Neuronal stem cell (in vitro differentiated cells): ENCODE results near the gene C13orf46.

Source experiments
- DNase-seq: peaks from one replicate; pipeline ENCODE4 v3.0.0-alpha.2; 2013; ENCODE audit warnings: low spot score
- H2AFZ ChIP-seq: one replicate; pipeline ENCODE4 v1.6.1; 2013; ENCODE audit warnings: mild to moderate bottlenecking, low read length, inconsistent platforms
- H2AK5ac ChIP-seq: 2 replicates; pipeline ENCODE4 v1.6.1; 2013; ENCODE audit warnings: low read depth, mild to moderate bottlenecking, inconsistent platforms, low read length, moderate library complexity, mixed read lengths
- H2BK120ac ChIP-seq: 2 replicates; pipeline ENCODE4 v1.6.1; 2013; ENCODE audit warnings: low read depth, mild to moderate bottlenecking, inconsistent platforms, low read length, moderate library complexity, mixed read lengths
- H2BK12ac ChIP-seq: one replicate; pipeline ENCODE4 v1.6.1; 2013; ENCODE audit warnings: low read length, inconsistent platforms
- H2BK15ac ChIP-seq: 2 replicates; pipeline ENCODE4 v1.6.1; 2013; ENCODE audit warnings: mild to moderate bottlenecking, low read length, inconsistent platforms, mixed read lengths
- H2BK5ac ChIP-seq: one replicate; pipeline ENCODE4 v1.6.1; 2013; ENCODE audit warnings: inconsistent platforms, mild to moderate bottlenecking, low read length, moderate library complexity
- H3K14ac ChIP-seq: one replicate; pipeline ENCODE4 v1.6.1; 2013; ENCODE audit warnings: low read length, inconsistent platforms
- H3K18ac ChIP-seq: 2 replicates; pipeline ENCODE4 v1.6.1; 2013; ENCODE audit warnings: low read length, inconsistent platforms
- H3K23ac ChIP-seq: 2 replicates; pipeline ENCODE4 v1.6.1; 2013; ENCODE audit warnings: low read depth, mild to moderate bottlenecking, mixed read lengths, low read length, inconsistent platforms; ENCODE audit not compliant: poor library complexity
- H3K27ac ChIP-seq: replicated peaks from 3 replicates; pipeline ENCODE4 v1.5.1; 2013; ENCODE audit warnings: low read length, inconsistent platforms
- H3K27me3 ChIP-seq, 3 experiments: 2 replicates each; pipeline ENCODE4 v1.6.1; 2013; ENCODE audit warnings: low read length in 3 of 3, mild to moderate bottlenecking in 2 of 3, inconsistent platforms in 1 of 3, low read depth in 1 of 3, mixed read lengths in 1 of 3, moderate library complexity in 1 of 3; ENCODE audit not compliant: control insufficient read depth in 3 of 3, insufficient read depth in 3 of 3
- H3K36me3 ChIP-seq, 2 donors: replicated peaks in 1 of 2; 2 replicates each; pipeline ENCODE4 v1.6.1; 2013; ENCODE audit warnings: low read length in 2 of 2; ENCODE audit not compliant: control insufficient read depth in 2 of 2, insufficient read depth in 2 of 2
- H3K4ac ChIP-seq: 2 replicates; pipeline ENCODE4 v1.6.1; 2013; ENCODE audit warnings: inconsistent platforms, mild to moderate bottlenecking, low read length, moderate library complexity
- H3K4me1 ChIP-seq, 2 donors: 1 replicate in 1 of 2; 2 replicates in 1 of 2; pipeline ENCODE4 v1.6.1; 2013; ENCODE audit warnings: low read length in 2 of 2, low read depth in 1 of 2; ENCODE audit not compliant: control insufficient read depth in 2 of 2, insufficient read depth in 1 of 2
- H3K4me2 ChIP-seq: one replicate; pipeline ENCODE4 v1.6.1; 2013; ENCODE audit warnings: mild to moderate bottlenecking, low read length, inconsistent platforms; ENCODE audit not compliant: insufficient read depth, poor library complexity, severe bottlenecking
- H3K4me3 ChIP-seq, 2 donors: 2 replicates each; pipeline ENCODE4 v1.5.1; 2013; ENCODE audit warnings: low read length in 2 of 2, mild to moderate bottlenecking in 2 of 2, inconsistent platforms in 1 of 2, moderate library complexity in 1 of 2
- H3K79me1 ChIP-seq: one replicate; pipeline ENCODE4 v1.6.1; 2013; ENCODE audit warnings: low read depth, mild to moderate bottlenecking, inconsistent platforms, low read length, moderate library complexity
- H3K9ac ChIP-seq: one replicate; pipeline ENCODE4 v1.6.1; 2013; ENCODE audit warnings: mild to moderate bottlenecking, low read depth, low read length, inconsistent platforms; ENCODE audit not compliant: poor library complexity
- H3K9me3 ChIP-seq, 2 donors: replicated peaks in 1 of 2; 2 replicates each; pipeline versions ENCODE3 to v1.6.1; 2013; ENCODE audit warnings: low read length in 2 of 2, mild to moderate bottlenecking in 2 of 2, inconsistent platforms in 1 of 2, low read depth in 1 of 2, mixed read lengths in 1 of 2, moderate library complexity in 1 of 2; ENCODE audit not compliant: control insufficient read depth in 2 of 2, insufficient read depth in 1 of 2
- H4K8ac ChIP-seq: one replicate; pipeline ENCODE4 v1.6.1; 2013; ENCODE audit warnings: low read depth, mild to moderate bottlenecking, inconsistent platforms, low read length, moderate library complexity
- H4K91ac ChIP-seq: one replicate; pipeline ENCODE4 v1.6.1; 2013; ENCODE audit warnings: low read length, low read depth, mild to moderate bottlenecking, inconsistent platforms; ENCODE audit not compliant: poor library complexity
- WGBS, 2 donors: extraction: QIAGEN DNeasy Blood & Tissue Kit; methylation state at CpG; one replicate each; pipeline ENCODE4 v1.1.7; 2013; ENCODE audit warnings: missing lambda C conversion rate in 2 of 2, mixed read lengths in 1 of 2; ENCODE audit not compliant: insufficient read length in 2 of 2, insufficient replicate concordance in 1 of 2; ENCODE audit errors: extremely low coverage in 2 of 2; 5-methylcytosine and 5-hydroxymethylcytosine counted together

Gene C13orf46

DNA sequence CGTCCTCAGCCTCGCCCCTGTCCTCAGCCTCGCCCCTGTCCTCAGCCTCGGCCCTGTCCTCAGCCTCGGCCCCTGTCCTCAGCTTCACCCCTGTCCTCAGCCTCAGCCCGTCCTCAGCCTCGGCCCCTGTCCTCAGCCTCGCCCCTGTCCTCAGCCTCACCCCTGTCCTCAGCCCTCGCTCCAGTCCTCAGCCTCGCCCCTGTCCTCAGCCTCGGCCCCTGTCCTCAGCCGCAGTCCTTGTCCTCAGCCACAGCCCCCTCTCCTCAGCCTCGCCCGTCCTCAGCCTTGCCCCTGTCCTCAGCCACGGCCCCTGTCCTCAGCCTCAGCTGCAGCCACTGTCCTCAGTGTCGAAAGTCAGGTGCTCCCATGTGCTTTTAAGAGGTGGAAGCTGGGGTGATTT is 10.5 kb downstream of the C13orf46 start:
- H4K91ac ChIP-seq = no peak overlapping the region
- H3K14ac ChIP-seq = peak overlapping the region; percentile 82
- H3K4me3 ChIP-seq = no peak overlapping the region
- WGBS, 2 donors = no CpG with 5 or more reads among the region's 16 CpGs
- no peak overlapping the region for H2BK12ac ChIP-seq
- no peak overlapping the region for H3K4ac ChIP-seq
- no peaks in the 10 kb centered on the region for H3K4me1 ChIP-seq
- H2AK5ac ChIP-seq = no peak overlapping the region
- H3K36me3 ChIP-seq = peaks cover 0 to 2% of the 10 kb centered on the region in 2 donors
- no peak overlapping the region for H2BK5ac ChIP-seq
- peak overlapping the region; percentile 48 for H3K18ac ChIP-seq
- no peak overlapping the region for H4K8ac ChIP-seq
- H3K4me2 ChIP-seq = no peak overlapping the region
- H3K9me3 ChIP-seq = peaks cover 30 to 31% of the 10 kb centered on the region in 2 donors
- H3K23ac ChIP-seq = peak overlapping the region; percentile 93
- H2BK15ac ChIP-seq = no peak overlapping the region
- DNase-seq = no peak
- H3K9ac ChIP-seq = no peak overlapping the region
- no peak overlapping the region for H2AFZ ChIP-seq
- H3K79me1 ChIP-seq = no peaks in the 10 kb centered on the region
- peaks cover 0 to 2% (median 0%) of the 10 kb centered on the region in 3 experiments for H3K27me3 ChIP-seq
- no peak overlapping the region for H3K27ac ChIP-seq
- H2BK120ac ChIP-seq = no peak overlapping the region

DNA sequence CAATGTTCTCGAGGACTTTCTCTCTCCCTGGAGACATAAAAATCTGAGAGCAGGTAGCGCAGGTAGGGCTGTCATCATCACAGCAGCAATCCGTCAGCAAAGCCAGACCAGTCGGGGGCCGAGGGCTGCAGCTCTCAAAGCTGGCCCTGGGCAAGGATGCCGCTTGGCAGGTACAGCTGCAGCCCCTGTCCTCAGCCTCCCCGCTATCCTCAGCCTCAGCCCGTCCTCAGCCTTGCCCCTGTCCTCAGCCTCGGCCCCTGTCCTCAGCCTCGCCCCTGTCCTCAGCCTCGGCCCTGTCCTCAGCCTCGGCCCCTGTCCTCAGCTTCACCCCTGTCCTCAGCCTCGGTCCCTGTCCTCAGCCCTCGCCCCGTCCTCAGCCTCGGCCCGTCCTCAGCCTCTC is 10.9 kb downstream of the C13orf46 start:
- Histone ChIP-seq H4K8ac (no peak overlapping the region), H3K9ac (no peak overlapping the region), H2AK5ac (no peak overlapping the region), H2BK5ac (no peak overlapping the region), H3K4ac (no peak overlapping the region), H2BK120ac (no peak overlapping the region), H2BK15ac (no peak overlapping the region), H3K14ac (no peak overlapping the region), H3K27ac (no peak overlapping the region), H3K4me2 (no peak overlapping the region), H3K4me3 (no peak overlapping the region), H2BK12ac (no peak overlapping the region), H3K4me1 (no peaks in the 10 kb centered on the region), H3K79me1 (no peaks in the 10 kb centered on the region), H3K23ac (peak overlapping the region; percentile 93), H2AFZ (no peak overlapping the region), H3K18ac (peak overlapping the region; percentile 57), H3K36me3 (peaks cover 0 to 2% of the 10 kb centered on the region in 2 donors), H3K27me3 (peaks cover 0 to 2% (median 0%) of the 10 kb centered on the region in 3 experiments), H3K9me3 (peaks cover 30 to 31% of the 10 kb centered on the region in 2 donors), H4K91ac (no peak overlapping the region)
- no peak for DNase-seq
- no CpG with 5 or more reads among the region's 17 CpGs for WGBS, 2 donors

DNA sequence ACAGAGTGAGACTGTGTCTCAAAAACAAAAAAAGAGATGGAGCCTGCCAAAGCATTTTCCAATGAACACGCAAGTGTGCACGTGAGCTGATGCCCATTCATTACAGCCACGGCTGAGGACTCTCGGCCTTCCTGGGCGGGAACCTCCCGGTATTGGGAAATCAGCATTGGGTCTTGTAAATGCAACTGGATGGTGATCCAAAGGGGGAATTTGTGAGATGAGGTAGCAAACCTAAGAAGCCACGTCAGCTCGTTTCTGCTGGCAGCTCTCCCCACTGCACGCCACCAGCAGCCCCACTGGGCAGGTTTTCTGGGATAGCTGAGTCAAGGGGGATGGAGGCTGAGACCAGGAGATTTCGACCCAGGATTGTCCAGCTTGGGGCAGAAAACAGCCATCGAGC is 11.5 kb downstream of the C13orf46 start:
- H3K36me3 ChIP-seq = peaks cover 0 to 2% of the 10 kb centered on the region in 2 donors
- H3K4me3 ChIP-seq = no peak overlapping the region
- H3K9ac ChIP-seq = no peak overlapping the region
- H2BK120ac ChIP-seq = no peak overlapping the region
- no peak overlapping the region for H2BK5ac ChIP-seq
- no CpG with 5 or more reads among the region's 11 CpGs for WGBS, 2 donors
- H3K4ac ChIP-seq = no peak overlapping the region
- peak overlapping the region; percentile 7 for H4K91ac ChIP-seq
- H3K23ac ChIP-seq = no peak overlapping the region
- H3K4me2 ChIP-seq = no peak overlapping the region
- no peak overlapping the region for H2BK12ac ChIP-seq
- no peak overlapping the region for H3K27ac ChIP-seq
- H2BK15ac ChIP-seq = no peak overlapping the region
- no peak overlapping the region for H2AK5ac ChIP-seq
- H3K14ac ChIP-seq = no peak overlapping the region
- H3K79me1 ChIP-seq = no peaks in the 10 kb centered on the region
- H3K27me3 ChIP-seq = peaks cover 0 to 2% (median 0%) of the 10 kb centered on the region in 3 experiments
- H3K4me1 ChIP-seq = no peaks in the 10 kb centered on the region
- no peak for DNase-seq
- H3K9me3 ChIP-seq = peaks cover 30 to 31% of the 10 kb centered on the region in 2 donors
- H2AFZ ChIP-seq = no peak overlapping the region
- H3K18ac ChIP-seq = no peak overlapping the region
- H4K8ac ChIP-seq = peak overlapping the region; percentile 17

DNA sequence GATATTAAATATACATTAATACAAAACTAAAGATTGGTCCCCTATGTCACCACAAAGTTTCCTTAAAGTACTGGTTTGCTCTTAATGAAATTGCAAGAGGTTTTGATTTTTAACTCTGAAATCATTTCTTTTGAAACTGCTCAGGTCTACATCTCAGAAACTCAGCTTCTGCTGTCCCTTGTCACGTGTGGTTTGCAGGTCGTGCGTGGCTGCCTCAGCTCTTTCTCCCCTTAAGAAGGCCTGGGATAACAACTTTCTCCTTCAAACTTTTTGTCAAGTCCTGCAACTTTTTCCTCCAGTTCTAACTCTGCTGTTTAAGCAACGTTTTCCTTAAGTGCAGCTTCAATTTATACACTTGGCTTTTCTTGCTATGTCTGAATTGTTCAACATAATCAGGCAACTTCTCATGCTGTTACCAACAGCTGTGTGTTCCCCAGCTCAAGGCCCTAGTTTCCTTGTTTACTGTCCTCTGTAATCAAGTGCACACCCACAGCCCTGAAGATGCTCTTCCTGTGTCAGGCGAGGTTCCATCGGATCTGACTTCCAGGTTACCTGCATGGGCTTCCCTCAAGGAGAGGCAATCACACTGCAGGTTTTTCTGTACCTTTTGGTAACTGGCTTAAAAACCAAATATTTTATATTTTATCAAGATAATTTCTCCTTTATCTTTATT is 13.5 kb downstream of the C13orf46 start:
- H3K4me2 ChIP-seq = no peak overlapping the region
- no peak overlapping the region for H3K14ac ChIP-seq
- no peak overlapping the region for H4K91ac ChIP-seq
- H2BK15ac ChIP-seq = no peak overlapping the region
- H3K9me3 ChIP-seq = peaks cover 28 to 29% of the 10 kb centered on the region in 2 donors
- no CpG with 5 or more reads among the region's 6 CpGs for WGBS, 2 donors
- DNase-seq = no peak
- H3K9ac ChIP-seq = no peak overlapping the region
- no peak overlapping the region for H2AFZ ChIP-seq
- no peak overlapping the region for H2BK120ac ChIP-seq
- no peak overlapping the region for H2BK5ac ChIP-seq
- H3K4ac ChIP-seq = no peak overlapping the region
- H2AK5ac ChIP-seq = no peak overlapping the region
- H3K27ac ChIP-seq = no peak overlapping the region
- H3K36me3 ChIP-seq = no peaks in the 10 kb centered on the region
- no peak overlapping the region for H3K18ac ChIP-seq
- H4K8ac ChIP-seq = no peak overlapping the region
- H3K79me1 ChIP-seq = no peaks in the 10 kb centered on the region
- H3K27me3 ChIP-seq = no peaks in the 10 kb centered on the region
- H3K4me3 ChIP-seq = no peak overlapping the region
- H2BK12ac ChIP-seq = no peak overlapping the region
- no peaks in the 10 kb centered on the region for H3K4me1 ChIP-seq
- H3K23ac ChIP-seq = no peak overlapping the region
